K562 (cell line): ENCODE results near the gene PNKD. TPM values are rescaled to one million over a fixed set of nuclear protein-coding genes. Genes with fewer than 3 reads are reported as not detected.
A peak's percentile ranks its signal among the peaks of the same experiment; 100 is the strongest.

Experiments used
- BCOR ChIP-seq: fragments of 450-650 bp; IDR thresholded peaks from 2 replicates; pipeline ENCODE4 v1.6.1; 2016
- CSDE1 ChIP-seq, 2 experiments: fragments of 450-650 bp; IDR thresholded peaks; 2 replicates each; pipeline ENCODE4 v1.6.1; 2016; ENCODE audit warnings: mild to moderate bottlenecking in 1 of 2
- CXXC5 ChIP-seq: fragments of 250-450 bp; sonication (Bioruptor Pico); IDR thresholded peaks from 2 replicates; pipeline ENCODE4 v1.8.0; 2022; ENCODE audit warnings: inconsistent platforms, mild to moderate bottlenecking, moderate library complexity
- ESRRB ChIP-seq: fragments of 250-450 bp; sonication (Bioruptor Pico); IDR thresholded peaks from 2 replicates; pipeline ENCODE4 v1.5.0; 2020; ENCODE audit warnings: mild to moderate bottlenecking, moderate library complexity, borderline replicate concordance
- GTF2A2 ChIP-seq: IDR thresholded peaks from 2 replicates; pipeline ENCODE4 v1.6.1; 2016; ENCODE audit warnings: mild to moderate bottlenecking, missing genetic modification characterization, missing compliant biosample characterization
- KDM2B ChIP-seq: fragments of 250-450 bp; sonication (Bioruptor Pico); IDR thresholded peaks from 2 replicates; pipeline ENCODE4 v1.8.0; 2021; ENCODE audit warnings: mild to moderate bottlenecking, moderate library complexity
- KHSRP ChIP-seq: fragments of 450-650 bp; IDR thresholded peaks from 2 replicates; pipeline ENCODE4 v1.6.1; 2017
- MEF2A ChIP-seq: IDR thresholded peaks from 2 replicates; pipeline ENCODE4 v1.6.1; 2011; ENCODE audit warnings: low read depth, mild to moderate bottlenecking, low read length, moderate library complexity; ENCODE audit not compliant: control insufficient read depth
- MXI1 ChIP-seq: IDR thresholded peaks from 2 replicates; pipeline ENCODE4 v1.6.1; 2011; ENCODE audit warnings: low read depth, mild to moderate bottlenecking, improper control_type of control experiment, low read length
- NCOA2 ChIP-seq, 2 experiments: fragments of 450-650 bp; IDR thresholded peaks; 2 replicates each; pipeline ENCODE4 v1.6.1; 2018; ENCODE audit warnings: mild to moderate bottlenecking in 2 of 2, moderate library complexity in 1 of 2; ENCODE audit not compliant: partially characterized antibody in 2 of 2
- NFIX ChIP-seq: fragments of 250-450 bp; sonication (Bioruptor Pico); IDR thresholded peaks from 2 replicates; pipeline ENCODE4 v1.4.0; 2020; ENCODE audit warnings: low read depth, mild to moderate bottlenecking, moderate library complexity
- PHF8 ChIP-seq: fragments of 200-600 bp; sonication (generic); IDR thresholded peaks from 2 replicates; pipeline ENCODE4 v1.6.1; 2012; ENCODE audit warnings: mixed run types, mild to moderate bottlenecking, inconsistent platforms, low read length, moderate library complexity, borderline replicate concordance
- RB1 ChIP-seq: fragments of 450-650 bp; IDR thresholded peaks from 2 replicates; pipeline ENCODE4 v1.6.1; 2017; ENCODE audit warnings: low read depth, mild to moderate bottlenecking
- RBFOX2 ChIP-seq: fragments of 200-400 bp; formaldehyde crosslinking; IDR thresholded peaks from 2 replicates; pipeline ENCODE4 v1.6.1; 2017; ENCODE audit warnings: low read depth, mild to moderate bottlenecking, low read length, moderate library complexity
- U2AF2 ChIP-seq: fragments of 200-400 bp; formaldehyde crosslinking; optimal IDR thresholded peaks from 2 replicates; pipeline ENCODE3; 2017; ENCODE audit warnings: low read depth, mild to moderate bottlenecking, low read length
- YY1 ChIP-seq, 3 experiments: IDR thresholded peaks; 2 replicates each; pipeline ENCODE4 v1.6.1; 2011; ENCODE audit warnings: low read length in 2 of 3, mild to moderate bottlenecking in 2 of 3, moderate library complexity in 2 of 3, borderline replicate concordance in 1 of 3, control low read depth in 1 of 3, low read depth in 1 of 3; ENCODE audit not compliant: insufficient read depth in 3 of 3, insufficient replicate concordance in 2 of 3, control insufficient read depth in 1 of 3, insufficient read length in 1 of 3; ENCODE audit errors: extremely low read depth in 1 of 3
- ZBTB7A ChIP-seq: IDR thresholded peaks from 2 replicates; pipeline ENCODE4 v1.6.1; 2011; ENCODE audit warnings: low read depth, mild to moderate bottlenecking, low read length, moderate library complexity, borderline replicate concordance; ENCODE audit not compliant: control insufficient read depth
- ZNF174 ChIP-seq: fragments of 250-450 bp; sonication (Bioruptor Pico); IDR thresholded peaks from 2 replicates; pipeline ENCODE4 v1.4.0; 2020; ENCODE audit warnings: mild to moderate bottlenecking
- ZNF696 ChIP-seq: fragments of 250-450 bp; sonication (Bioruptor Pico); conservative IDR thresholded peaks from 2 replicates; pipeline ENCODE4 v1.4.0; 2020; ENCODE audit warnings: mild to moderate bottlenecking, moderate library complexity
- ZNF79 ChIP-seq: fragments of 250-450 bp; sonication (Bioruptor Pico); IDR thresholded peaks from 2 replicates; pipeline ENCODE4 v1.4.0; 2020; ENCODE audit warnings: low read depth, mild to moderate bottlenecking, moderate library complexity
- polyA plus RNA-seq, 8 experiments: library from polyadenylated mRNA; depleted of rRNA in 4 of 8; stranded (reverse) in 5 of 8; unstranded in 3 of 8; fragments of >200 nt; fragmentation: Nextera tagmentation in 2 of 8; fragmentation: Illumina TruSeq in 1 of 8; extraction: Ambion mirVana in 2 of 8; extraction: Trizol in 1 of 8; gene quantifications; 2 replicates each; pipeline versions ENCODE4 v1.2.1 to v1.2.3, GENCODE V29; 2011 to 2014; ENCODE audit warnings: inconsistent platforms in 1 of 8, missing spikeins in 1 of 8
- total RNA-seq, 7 experiments: library from RNA; depleted of rRNA in 6 of 7; stranded (reverse); fragments of >200 nt in 6 of 7; fragmentation: Illumina TruSeq in 2 of 7; extraction: Trizol in 2 of 7; gene quantifications; 2 replicates each; pipeline versions ENCODE4 v1.2.1 to v1.2.3, GENCODE V29; 2011 to 2021; ENCODE audit warnings: low replicate concordance in 1 of 7
- TF ChIP-seq, protein P1 (sequence below): sonication (generic); formaldehyde crosslinking; IDR thresholded peaks from 2 replicates; pipeline ENCODE4 v1.8.0; 2023; ENCODE audit warnings: mild to moderate bottlenecking, missing genetic modification reagents
- TF ChIP-seq, protein P2 (sequence below): fragments of 250-450 bp; sonication (Bioruptor Pico); IDR thresholded peaks from 2 replicates; pipeline ENCODE4 v1.5.0; 2020; ENCODE audit warnings: mild to moderate bottlenecking

Gene PNKD
- total and polyA plus RNA-seq, 9 of the 15 experiments (the other 6 are each of a cell fraction or from before 2014, with no cell fraction given) = 26.0 to 105 (median 60.1) TPM

GRCh38 chr2:218322768-218323525 lies 52.6 kb downstream of the PNKD start (continued):
- TF ChIP-seq CXXC5 (peak; percentile 56), ZNF174 (CRISPR knock-in tag) (no peak), KHSRP (no peak), CSDE1 (IDR thresholded peaks at IDR 0.05) (peak in 1 of 2 experiments; percentile 77; a peak in 2 of 4 replicates), MEF2A (no peak), KDM2B (no peak), MXI1 (peak; percentile 22; the same call in 1 of the 2 replicates), U2AF2 (no peak), RBFOX2 (peak; percentile 72), PHF8 (peak; percentile 53; the same call in 1 of the 2 replicates), ZBTB7A (peak; percentile 51; the same call in 1 of the 2 replicates), ESRRB (CRISPR knock-in tag) (no peak), ZNF79 (no peak), RB1 (0 out of 2 replicates have a peak, but pooled peaks have one; percentile 49), NCOA2 (IDR thresholded peaks at IDR 0.05; ENCODE audit: partially characterized antibody in 2 of 2) (peak in 1 of 2 experiments; percentile 53), GTF2A2 (tag) (no peak), ZNF696 (no peak), NFIX (CRISPR knock-in tag) (peak; percentile 97), BCOR (no peak), YY1 (IDR thresholded peaks at IDR 0.05; ENCODE audit: borderline replicate concordance in 1 of 3, control insufficient read depth in 1 of 3, extremely low read depth in 1 of 3, insufficient read depth in 3 of 3, insufficient read length in 1 of 3, insufficient replicate concordance in 2 of 3, low read depth in 1 of 3, low read length in 2 of 3) (peak in 2 of 3 experiments; percentile 14 to 33)
- TF ChIP-seq, protein P1, sequence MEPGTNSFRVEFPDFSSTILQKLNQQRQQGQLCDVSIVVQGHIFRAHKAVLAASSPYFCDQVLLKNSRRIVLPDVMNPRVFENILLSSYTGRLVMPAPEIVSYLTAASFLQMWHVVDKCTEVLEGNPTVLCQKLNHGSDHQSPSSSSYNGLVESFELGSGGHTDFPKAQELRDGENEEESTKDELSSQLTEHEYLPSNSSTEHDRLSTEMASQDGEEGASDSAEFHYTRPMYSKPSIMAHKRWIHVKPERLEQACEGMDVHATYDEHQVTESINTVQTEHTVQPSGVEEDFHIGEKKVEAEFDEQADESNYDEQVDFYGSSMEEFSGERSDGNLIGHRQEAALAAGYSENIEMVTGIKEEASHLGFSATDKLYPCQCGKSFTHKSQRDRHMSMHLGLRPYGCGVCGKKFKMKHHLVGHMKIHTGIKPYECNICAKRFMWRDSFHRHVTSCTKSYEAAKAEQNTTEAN = no peak
- TF ChIP-seq, protein P2, sequence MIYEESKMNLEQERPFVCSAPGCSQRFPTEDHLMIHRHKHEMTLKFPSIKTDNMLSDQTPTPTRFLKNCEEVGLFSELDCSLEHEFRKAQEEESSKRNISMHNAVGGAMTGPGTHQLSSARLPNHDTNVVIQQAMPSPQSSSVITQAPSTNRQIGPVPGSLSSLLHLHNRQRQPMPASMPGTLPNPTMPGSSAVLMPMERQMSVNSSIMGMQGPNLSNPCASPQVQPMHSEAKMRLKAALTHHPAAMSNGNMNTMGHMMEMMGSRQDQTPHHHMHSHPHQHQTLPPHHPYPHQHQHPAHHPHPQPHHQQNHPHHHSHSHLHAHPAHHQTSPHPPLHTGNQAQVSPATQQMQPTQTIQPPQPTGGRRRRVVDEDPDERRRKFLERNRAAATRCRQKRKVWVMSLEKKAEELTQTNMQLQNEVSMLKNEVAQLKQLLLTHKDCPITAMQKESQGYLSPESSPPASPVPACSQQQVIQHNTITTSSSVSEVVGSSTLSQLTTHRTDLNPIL (CRISPR knock-in tag) = no peak
- TF ChIP-seq, all 486 proteins: peak for 49
